ENCODE measurements around the gene STX8.

Gene STX8

GRCh38 chr17:9224485-9224884, 351.1 kb downstream of the STX8 start:
- TF ChIP-seq CTCF (IDR thresholded peaks at IDR 0.05; ENCODE audit: control insufficient read depth, extremely low read depth, insufficient read depth): no peak
- no peak overlapping the region for H3K4me3 ChIP-seq (ENCODE audit: low read depth, low read length)
- DNase-seq (ENCODE audit: low read depth): no peak

- TF ChIP-seq CTCF (IDR thresholded peaks at IDR 0.05; ENCODE audit: control insufficient read depth, extremely low read depth, insufficient read depth): no peak
- DNase-seq (ENCODE audit: low read depth): no peak
- H3K4me3 ChIP-seq (ENCODE audit: low read depth, low read length): no peak overlapping the region
These were observed 352.1 kb downstream of the STX8 start for GRCh38 chr17:9223531-9223930.

- no peak overlapping the region for H3K4me3 ChIP-seq (ENCODE audit: low read depth, low read length)
- no peak for DNase-seq (ENCODE audit: low read depth)
- TF ChIP-seq CTCF (IDR thresholded peaks at IDR 0.05; ENCODE audit: control insufficient read depth, extremely low read depth, insufficient read depth): no peak
These were observed 353.8 kb downstream of the STX8 start for GRCh38 chr17:9221922-9222180.

- DNase-seq (ENCODE audit: low read depth): no peak
- no peak overlapping the region for H3K4me3 ChIP-seq (ENCODE audit: low read depth, low read length)
These were observed 354.3 kb downstream of the STX8 start for GRCh38 chr17:9221147-9221921.

GRCh38 chr17:9220398-9221146, 355.0 kb downstream of the STX8 start:
- H3K4me3 ChIP-seq (ENCODE audit: low read depth, low read length): no peak overlapping the region
- DNase-seq (ENCODE audit: low read depth): no peak
- no peak for TF ChIP-seq CTCF (IDR thresholded peaks at IDR 0.05; ENCODE audit: control insufficient read depth, extremely low read depth, insufficient read depth)

More at GRCh38 chr17:9221147-9221921, 354.3 kb downstream of the STX8 start:
- no peak for TF ChIP-seq CTCF (IDR thresholded peaks at IDR 0.05; ENCODE audit: control insufficient read depth, extremely low read depth, insufficient read depth)

GRCh38 chr17:9219631-9220397, 355.8 kb downstream of the STX8 start:
- TF ChIP-seq CTCF (IDR thresholded peaks at IDR 0.05; ENCODE audit: control insufficient read depth, extremely low read depth, insufficient read depth): no peak
- DNase-seq (ENCODE audit: low read depth): no peak
- H3K4me3 ChIP-seq (ENCODE audit: low read depth, low read length): no peak overlapping the region

All from LNCaP clone FGC (cell line).